Breast epithelium (tissue), 4 donors: Measurements from ENCODE around the gene SEC14L1. TPM values are rescaled to one million over a fixed set of nuclear protein-coding genes. Genes with fewer than 3 reads are reported as not detected.

Experiments
- DNase-seq, 2 donors: peaks; one replicate each; pipeline ENCODE4 v3.0.0-alpha.2; 2019; ENCODE audit warnings: low spot score in 2 of 2
- H3K27ac ChIP-seq, 2 donors: fragments of 200-600 bp; sonication (generic) in 1 of 2; one replicate each; pipeline ENCODE4 v1.5.1; 2016 to 2019; ENCODE audit warnings: mild to moderate bottlenecking in 1 of 2
- H3K27me3 ChIP-seq, 2 donors: fragments of 200-600 bp; sonication (generic) in 1 of 2; one replicate each; pipeline versions ENCODE4 v1.5.1 to v1.6.0; 2017 to 2019; ENCODE audit warnings: control low read depth in 1 of 2, mild to moderate bottlenecking in 1 of 2
- H3K36me3 ChIP-seq: fragments of 200-600 bp; one replicate; pipeline ENCODE4 v1.5.1; 2019
- H3K4me1 ChIP-seq, 2 donors: fragments of 200-600 bp; sonication (generic); one replicate each; pipeline ENCODE4 v1.5.1; 2016 to 2019; ENCODE audit warnings: control low read depth in 1 of 2
- H3K4me3 ChIP-seq, 3 donors: fragments of 200-600 bp; sonication (generic); 1 replicate in 2 of 3; 2 replicates in 1 of 3; pipeline ENCODE4 v1.5.1; 2016 to 2019; ENCODE audit warnings: mild to moderate bottlenecking in 3 of 3, moderate library complexity in 2 of 3
- H3K9me3 ChIP-seq, 2 donors: fragments of 200-600 bp; sonication (generic) in 1 of 2; one replicate each; pipeline ENCODE4 v1.5.1; 2016 to 2019; ENCODE audit warnings: control low read depth in 1 of 2
- CTCF ChIP-seq, 3 donors: fragments of 450-650 bp; IDR thresholded peaks; one replicate each; pipeline ENCODE4 v1.5.1; 2016 to 2017; ENCODE audit warnings: antibody characterized with exemption in 3 of 3, mild to moderate bottlenecking in 3 of 3, moderate library complexity in 3 of 3
- POLR2A ChIP-seq: fragments of 450-650 bp; IDR thresholded peaks from one replicate; pipeline ENCODE4 v1.6.1; 2016; ENCODE audit warnings: antibody characterized with exemption, mild to moderate bottlenecking, moderate library complexity
- POLR2AphosphoS5 ChIP-seq, 3 donors: sonication (generic); formaldehyde crosslinking; IDR thresholded peaks; one replicate each; pipeline ENCODE4 v1.6.1; 2017; ENCODE audit warnings: antibody characterized with exemption in 3 of 3
- intact Hi-C: fragments of 100-400 bp; cut with DNase I; formaldehyde crosslinking; loops from one replicate; pipeline ENCODE4 v1.15.1; 2023; ENCODE audit warnings: low total_unique reads
- total RNA-seq, 3 donors: library from RNA; depleted of rRNA; stranded (reverse); fragments of >200 nt; gene quantifications; one replicate each; pipeline ENCODE4 v1.1.0, GENCODE V29; 2016

Gene SEC14L1
- total RNA-seq, 3 donors from 2014 or later, result 52.2 to 106 (median 59.6) TPM

- H3K4me3 ChIP-seq, result no peak overlapping the region
- no peaks in the 10 kb centered on the region for H3K36me3 ChIP-seq
- no peaks in the 10 kb centered on the region for H3K9me3 ChIP-seq
- TF ChIP-seq POLR2A, result no peak
- no peak for DNase-seq
- H3K27ac ChIP-seq, result peak overlapping the region; percentile 67 to 82
- peaks cover 0 to 18% of the 10 kb centered on the region in 2 donors for H3K4me1 ChIP-seq
- no peaks in the 10 kb centered on the region for H3K27me3 ChIP-seq
- intact Hi-C loops, result no loop called here
Measured at GRCh38 chr17:77118251-77118928, 22.4 kb upstream of the SEC14L1 start.

GRCh38 chr17:77119668-77120301, 21.0 kb upstream of the SEC14L1 start:
- no peak for DNase-seq

GRCh38 chr17:77120868-77121267, 19.9 kb upstream of the SEC14L1 start:
- Histone ChIP-seq H3K27ac (peak overlapping the region; percentile 82 to 91), H3K9me3 (no peaks in the 10 kb centered on the region), H3K27me3 (no peaks in the 10 kb centered on the region), H3K4me3 (peak overlapping the region in 1 of 3 donors; percentile 20), H3K36me3 (no peaks in the 10 kb centered on the region), H3K4me1 (peaks cover 2 to 19% of the 10 kb centered on the region in 2 donors)
- intact Hi-C loops, result no loop called here
- DNase-seq, result peak in 1 of 2 donors; percentile 84
- TF ChIP-seq POLR2AphosphoS5 (IDR thresholded peaks at IDR 0.05), result peak in 1 of 3 donors; percentile 49
- no peak for TF ChIP-seq POLR2A
- TF ChIP-seq CTCF (IDR thresholded peaks at IDR 0.05), result no peak

More at GRCh38 chr17:77119668-77120301, 21.0 kb upstream of the SEC14L1 start:
- TF ChIP-seq POLR2A (no peak), CTCF (IDR thresholded peaks at IDR 0.05) (no peak), POLR2AphosphoS5 (IDR thresholded peaks at IDR 0.05) (no peak)
- Histone ChIP-seq H3K27ac (peak overlapping the region; percentile 65 to 82), H3K4me1 (peaks cover 0 to 18% of the 10 kb centered on the region in 2 donors), H3K27me3 (no peaks in the 10 kb centered on the region), H3K36me3 (no peaks in the 10 kb centered on the region), H3K9me3 (no peaks in the 10 kb centered on the region), H3K4me3 (no peak overlapping the region)
- intact Hi-C loops, result no loop called here

GRCh38 chr17:77124192-77124889, 16.4 kb upstream of the SEC14L1 start:
- H3K36me3 ChIP-seq, result no peaks in the 10 kb centered on the region
- H3K4me1 ChIP-seq, result peaks cover 7 to 30% of the 10 kb centered on the region in 2 donors
- peak overlapping the region; percentile 81 to 85 for H3K27ac ChIP-seq
- no peak overlapping the region for H3K4me3 ChIP-seq
- TF ChIP-seq CTCF (IDR thresholded peaks at IDR 0.05) (no peak), POLR2A (no peak), POLR2AphosphoS5 (IDR thresholded peaks at IDR 0.05) (peak; percentile 24 to 38 (median 29))
- intact Hi-C loops, result no loop called here
- DNase-seq, result peak in 1 of 2 donors; percentile 42
- H3K27me3 ChIP-seq, result no peaks in the 10 kb centered on the region
- no peaks in the 10 kb centered on the region for H3K9me3 ChIP-seq

- intact Hi-C loops, result no loop called here
- no peaks in the 10 kb centered on the region for H3K27me3 ChIP-seq
- no peak for DNase-seq
- H3K4me3 ChIP-seq, result no peak overlapping the region
- no peaks in the 10 kb centered on the region for H3K36me3 ChIP-seq
- peak overlapping the region; percentile 80 to 85 for H3K27ac ChIP-seq
- no peaks in the 10 kb centered on the region for H3K9me3 ChIP-seq
- peaks cover 13 to 35% of the 10 kb centered on the region in 2 donors for H3K4me1 ChIP-seq
- TF ChIP-seq POLR2A (no peak), CTCF (IDR thresholded peaks at IDR 0.05) (no peak), POLR2AphosphoS5 (IDR thresholded peaks at IDR 0.05) (no peak)
Measured at GRCh38 chr17:77125432-77125901, 15.3 kb upstream of the SEC14L1 start.
